CD4-positive, alpha-beta T cell (primary cell): ENCODE data around the gene PAOX. TPM values are rescaled to one million over a fixed set of nuclear protein-coding genes. Genes with fewer than 3 reads are reported as not detected.

Experiments used
- ATAC-seq: fragments of 200-7000 bp; cut with Tn5 transposase; one replicate; pipeline ENCODE4 v1.10.0; 2022; ENCODE audit warnings: mild to moderate bottlenecking; ENCODE audit not compliant: poor library complexity
- CTCF ChIA-PET: fragments of 350-600 bp; sonication (Branson Sonifier 250); formaldehyde crosslinking; loops from one replicate; lab custom pipeline; 2021; ENCODE audit warnings: antibody characterized with exemption, inconsistent platforms; lab: Charles Lee
- POLR2A ChIA-PET: fragments of 350-600 bp; sonication (Branson Sonifier 250); formaldehyde crosslinking; loops from one replicate; lab custom pipeline; 2021; ENCODE audit warnings: antibody characterized with exemption, inconsistent platforms; lab: Charles Lee
- DNase-seq, 14 experiments: peaks; one replicate each; pipeline ENCODE4 v3.0.0-alpha.2; 2013 to 2020; ENCODE audit warnings: mixed read lengths in 2 of 14
- H3K27ac ChIP-seq, 2 donors: one replicate each; pipeline versions ENCODE4 v1.5.1 to v1.7.0; 2013; ENCODE audit warnings: low read length in 2 of 2, low read depth in 1 of 2, mild to moderate bottlenecking in 1 of 2
- H3K27me3 ChIP-seq, 2 experiments: 1 replicate in 1 of 2; 2 replicates in 1 of 2; pipeline versions ENCODE4 v1.6.1 to v1.7.0; 2013; ENCODE audit warnings: low read length in 2 of 2, control low read depth in 1 of 2, mild to moderate bottlenecking in 1 of 2, moderate library complexity in 1 of 2; ENCODE audit not compliant: insufficient read depth in 2 of 2, control insufficient read depth in 1 of 2
- H3K36me3 ChIP-seq: one replicate; pipeline ENCODE4 v1.6.1; 2013; ENCODE audit warnings: low read length, control low read depth; ENCODE audit not compliant: insufficient read depth
- H3K4me1 ChIP-seq: one replicate; pipeline ENCODE4 v1.6.1; 2013; ENCODE audit warnings: low read length, control low read depth; ENCODE audit not compliant: insufficient read depth
- H3K4me3 ChIP-seq: one replicate; pipeline ENCODE4 v1.5.1; 2013; ENCODE audit warnings: mild to moderate bottlenecking, low read length, moderate library complexity
- H3K9me3 ChIP-seq, 2 experiments: 1 replicate in 1 of 2; 2 replicates in 1 of 2; pipeline versions ENCODE4 v1.6.1 to v1.7.0; 2013; ENCODE audit warnings: low read length in 2 of 2, mild to moderate bottlenecking in 2 of 2, control low read depth in 1 of 2, moderate library complexity in 1 of 2; ENCODE audit not compliant: control insufficient read depth in 1 of 2, insufficient read depth in 1 of 2
- H3K27ac Mint-ChIP-seq: one replicate; pipeline ENCODE4 v1.8.0; 2020; ENCODE audit warnings: mixed read lengths
- H3K27me3 Mint-ChIP-seq: one replicate; pipeline ENCODE4 v1.8.0; 2021; ENCODE audit warnings: mixed read lengths
- H3K36me3 Mint-ChIP-seq: one replicate; pipeline ENCODE4 v1.8.0; 2021; ENCODE audit warnings: low read depth, mixed read lengths
- H3K4me1 Mint-ChIP-seq: one replicate; pipeline ENCODE4 v1.8.0; 2021; ENCODE audit warnings: low read depth, mixed read lengths
- H3K4me3 Mint-ChIP-seq: one replicate; pipeline ENCODE4 v1.8.0; 2020; ENCODE audit warnings: mild to moderate bottlenecking, mixed read lengths
- H3K9me3 Mint-ChIP-seq: one replicate; pipeline ENCODE4 v1.8.0; 2020; ENCODE audit warnings: mixed read lengths
- CTCF ChIP-seq: fragments of 200-600 bp; IDR thresholded peaks from one replicate; pipeline ENCODE4 v1.8.0; 2022; ENCODE audit warnings: antibody characterized with exemption, mild to moderate bottlenecking
- intact Hi-C, 2 experiments: fragments of 100-400 bp; cut with DNase I in 1 of 2; cut with micrococcal nuclease in 1 of 2; formaldehyde crosslinking; loops; one replicate each; pipeline versions ENCODE4 v1.15.1 to v1.9.0; 2023 to 2025; cut with DNase I, micrococcal nuclease
- polyA plus RNA-seq, 2 donors: library from polyadenylated mRNA; unstranded; fragments of 120-200 nt; gene quantifications; one replicate each; pipeline ENCODE4 v1.2.1, GENCODE V29; 2013
- total RNA-seq, 174 experiments: library from RNA in 2 of 174; stranded (reverse) in 2 of 174; gene quantifications; one replicate each; pipeline ENCODE4 v1.2.3 and lab custom pipeline; 2021 to 2026

Gene PAOX
- 1 to 10 TPM; 1.9 to 2.6 TPM for total RNA-seq
- 4.8 TPM for polyA plus RNA-seq (2013, experiment 1 of 2)
- polyA plus RNA-seq (2013, experiment 2 of 2) = 5.3 TPM
- 0 to 6.1 (median 1.0) reads per million in 172 experiments for total RNA-seq (lab: John Stamatoyannopoulos, UW)

GRCh38 chr10:133379152-133379800 lies at the start of gene PAOX:
Gene PAOX (plus strand): TSS chr10:133379262. CDS start chr10:133379317, 55 bp downstream.
- DNase-seq (peak in 12 of 14 experiments; percentile 32 to 86 (median 48)), ATAC-seq (peak; percentile 49)
- Histone ChIP-seq H3K4me3 (peak within 1 kb of the TSS; percentile 93), H3K27ac (peak within 1 kb of the TSS in 1 of 2 donors; percentile 40), H3K9me3 (no peaks in the 10 kb centered on the region), H3K4me1 (peaks cover 28% of the 10 kb centered on the region), H3K36me3 (peaks cover 3% of the 10 kb centered on the region), H3K27me3 (no peaks in the 10 kb centered on the region)
- TF ChIP-seq CTCF = no peak
- Mint-ChIP-seq H3K36me3 (no peaks in the 10 kb centered on the region), H3K4me1 (peaks cover 4% of the 10 kb centered on the region), H3K4me3 (peak within 1 kb of the TSS; percentile 87), H3K9me3 (no peaks in the 10 kb centered on the region), H3K27me3 (no peaks in the 10 kb centered on the region), H3K27ac (peak within 1 kb of the TSS; percentile 24)
- ChIA-PET CTCF (no interaction called here), POLR2A (interaction anchor here (1.6 to 3.5 kb wide), 4 partner anchors 9 to 43 kb away, joined by 6 to 19 read pairs (median 7); partner anchors contain the start of gene CALY)
- intact Hi-C loops = loop anchor here (2.0 to 5.0 kb wide), 3 partner anchors 50 to 1072 kb away; partner anchors contain the start of genes INPP5A (in 1 of the 2) and STK32C (in 1 of the 2)

GRCh38 chr10:133329491-133330202 lies 49.4 kb upstream of the PAOX start:
- DNase-seq = peak; percentile 75 to 95 (median 86)
- peak; percentile 86 for ATAC-seq
- H3K36me3 ChIP-seq = no peaks in the 10 kb centered on the region
- CTCF ChIA-PET = interaction anchor here (0.7 to 2.3 kb wide), 20 partner anchors 8 to 190 kb away, joined by 3 to 13 read pairs (median 4); partner anchors contain the start of genes ECHS1, FUOM and MTG1
- peaks cover 0 to 38% of the 10 kb centered on the region in 2 experiments for H3K9me3 ChIP-seq
- Mint-ChIP-seq H3K9me3 (peaks cover 4% of the 10 kb centered on the region), H3K27ac (no peak overlapping the region), H3K4me1 (peaks cover 18% of the 10 kb centered on the region), H3K4me3 (peak overlapping the region; percentile 42), H3K36me3 (peaks cover 4% of the 10 kb centered on the region), H3K27me3 (peaks cover 52% of the 10 kb centered on the region)
- peak overlapping the region; percentile 25 for H3K4me3 ChIP-seq
- H3K27me3 ChIP-seq = peaks cover 42 to 43% of the 10 kb centered on the region in 2 experiments
- no peak overlapping the region for H3K27ac ChIP-seq
- intact Hi-C loops = loop anchor here (1.0 to 5.0 kb wide), 5 partner anchors 49 to 191 kb away; partner anchors contain the start of genes MTG1 (in 1 of the 2) and PAOX (in 1 of the 2)
- peaks cover 27% of the 10 kb centered on the region for H3K4me1 ChIP-seq
- peak; percentile 94 for TF ChIP-seq CTCF
- POLR2A ChIA-PET = interaction anchor here (0.8 to 1.2 kb wide), 4 partner anchors 44 to 65 kb away, joined by 3 to 5 read pairs (median 4); partner anchors contain the start of genes ECHS1 and MTG1

- Mint-ChIP-seq H3K4me3 (peak overlapping the region; percentile 70), H3K36me3 (peaks cover 4% of the 10 kb centered on the region), H3K27me3 (peaks cover 26% of the 10 kb centered on the region), H3K4me1 (peaks cover 12% of the 10 kb centered on the region), H3K27ac (peak overlapping the region; percentile 82), H3K9me3 (peaks cover 4% of the 10 kb centered on the region)
- Histone ChIP-seq H3K36me3 (no peaks in the 10 kb centered on the region), H3K27ac (no peak overlapping the region), H3K27me3 (peaks cover 13 to 14% of the 10 kb centered on the region in 2 experiments), H3K4me1 (peaks cover 46% of the 10 kb centered on the region), H3K9me3 (peaks cover 0 to 20% of the 10 kb centered on the region in 2 experiments), H3K4me3 (no peak overlapping the region)
- no peak for TF ChIP-seq CTCF
- ChIA-PET CTCF (no interaction called here), POLR2A (no interaction called here)
- DNase-seq = no peak
- intact Hi-C loops = no loop called here
- ATAC-seq = no peak
These were observed 45.9 kb upstream of the PAOX start for GRCh38 chr10:133332936-133333699.
